Activated CD8-positive, alpha-beta T cell treated with anti-CD3 and anti-CD28 coated beads for 36 hours (primary cell): ENCODE measurements around the gene PIR. TPM values are rescaled to one million over a fixed set of nuclear protein-coding genes. Genes with fewer than 3 reads are reported as not detected.

Experiments
- ATAC-seq: fragments of 200-7000 bp; cut with Tn5 transposase; one replicate; pipeline ENCODE4 v1.10.0; 2021; ENCODE audit warnings: mild to moderate bottlenecking, moderate library complexity
- CTCF ChIA-PET: fragments of 350-600 bp; sonication (Branson Sonifier 250); formaldehyde crosslinking; loops from one replicate; lab custom pipeline; 2021; ENCODE audit warnings: antibody characterized with exemption; lab: Charles Lee
- POLR2A ChIA-PET: fragments of 350-600 bp; sonication (Branson Sonifier 250); formaldehyde crosslinking; loops from one replicate; lab custom pipeline; 2021; ENCODE audit warnings: antibody characterized with exemption; lab: Charles Lee
- DNase-seq: peaks from one replicate; pipeline ENCODE4 v3.0.0-alpha.2; 2020
- H3K27ac Mint-ChIP-seq: one replicate; pipeline ENCODE4 v1.8.0; 2021; ENCODE audit warnings: mild to moderate bottlenecking, mixed read lengths
- H3K27me3 Mint-ChIP-seq: one replicate; pipeline ENCODE4 v1.8.0; 2021; ENCODE audit warnings: mixed read lengths
- H3K36me3 Mint-ChIP-seq: one replicate; pipeline ENCODE4 v1.8.0; 2021; ENCODE audit warnings: low read depth, mixed read lengths
- H3K4me1 Mint-ChIP-seq: one replicate; pipeline ENCODE4 v1.8.0; 2021; ENCODE audit warnings: low read depth, mixed read lengths
- H3K4me3 Mint-ChIP-seq: one replicate; pipeline ENCODE4 v1.8.0; 2021; ENCODE audit warnings: mild to moderate bottlenecking, moderate library complexity, mixed read lengths
- H3K9me3 Mint-ChIP-seq: one replicate; pipeline ENCODE4 v1.8.0; 2021; ENCODE audit warnings: mixed read lengths
- intact Hi-C: fragments of 100-400 bp; cut with micrococcal nuclease; formaldehyde crosslinking; loops from one replicate; pipeline ENCODE4 v1.10.0; 2022
- total RNA-seq, 2 experiments: library from RNA; stranded (reverse); gene quantifications; one replicate each; pipeline ENCODE4 v1.2.3, GENCODE V29; 2021
- TF ChIP-seq, protein P1 (sequence below): fragments of 200-600 bp; IDR thresholded peaks from one replicate; pipeline ENCODE4 v1.8.0; 2022; ENCODE audit warnings: antibody characterized with exemption, mild to moderate bottlenecking

The PIR gene
- total RNA-seq, 2 experiments from 2014 or later: 0.74 to 1.2 TPM

DNA sequence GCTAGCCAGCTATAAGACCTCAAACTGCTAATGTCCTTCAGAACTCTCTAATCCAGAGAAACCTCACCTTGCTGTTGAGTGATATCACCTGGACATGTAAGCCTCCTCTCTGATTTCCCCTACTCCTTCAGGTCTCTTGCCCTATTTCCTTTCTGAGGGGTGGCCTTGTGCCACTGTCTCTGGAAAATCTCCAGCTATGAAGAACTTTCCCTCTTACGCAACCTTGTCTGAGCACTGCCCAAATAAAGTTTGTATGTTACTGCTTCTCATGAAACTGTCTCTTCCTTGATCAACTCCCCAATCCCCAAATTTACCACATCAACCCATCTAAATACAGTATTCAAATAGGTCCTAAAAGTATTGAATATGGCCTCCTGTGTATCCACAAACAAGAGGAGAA, 55.4 kb downstream of the PIR start:
- Mint-ChIP-seq H3K4me1 (no peaks in the 10 kb centered on the region), H3K4me3 (no peak overlapping the region), H3K27ac (no peak overlapping the region), H3K36me3 (no peaks in the 10 kb centered on the region), H3K9me3 (no peaks in the 10 kb centered on the region), H3K27me3 (no peaks in the 10 kb centered on the region)
- CTCF ChIA-PET: interaction anchor here (0.7 kb wide), 1 partner anchor 1237 kb away, joined by 3 read pairs; no protein-coding TSS in a partner anchor
- POLR2A ChIA-PET: no interaction called here
- ATAC-seq: no peak
- TF ChIP-seq, protein P1, sequence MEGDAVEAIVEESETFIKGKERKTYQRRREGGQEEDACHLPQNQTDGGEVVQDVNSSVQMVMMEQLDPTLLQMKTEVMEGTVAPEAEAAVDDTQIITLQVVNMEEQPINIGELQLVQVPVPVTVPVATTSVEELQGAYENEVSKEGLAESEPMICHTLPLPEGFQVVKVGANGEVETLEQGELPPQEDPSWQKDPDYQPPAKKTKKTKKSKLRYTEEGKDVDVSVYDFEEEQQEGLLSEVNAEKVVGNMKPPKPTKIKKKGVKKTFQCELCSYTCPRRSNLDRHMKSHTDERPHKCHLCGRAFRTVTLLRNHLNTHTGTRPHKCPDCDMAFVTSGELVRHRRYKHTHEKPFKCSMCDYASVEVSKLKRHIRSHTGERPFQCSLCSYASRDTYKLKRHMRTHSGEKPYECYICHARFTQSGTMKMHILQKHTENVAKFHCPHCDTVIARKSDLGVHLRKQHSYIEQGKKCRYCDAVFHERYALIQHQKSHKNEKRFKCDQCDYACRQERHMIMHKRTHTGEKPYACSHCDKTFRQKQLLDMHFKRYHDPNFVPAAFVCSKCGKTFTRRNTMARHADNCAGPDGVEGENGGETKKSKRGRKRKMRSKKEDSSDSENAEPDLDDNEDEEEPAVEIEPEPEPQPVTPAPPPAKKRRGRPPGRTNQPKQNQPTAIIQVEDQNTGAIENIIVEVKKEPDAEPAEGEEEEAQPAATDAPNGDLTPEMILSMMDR: no peak
- intact Hi-C loops: no loop called here
- no peak for DNase-seq

DNA sequence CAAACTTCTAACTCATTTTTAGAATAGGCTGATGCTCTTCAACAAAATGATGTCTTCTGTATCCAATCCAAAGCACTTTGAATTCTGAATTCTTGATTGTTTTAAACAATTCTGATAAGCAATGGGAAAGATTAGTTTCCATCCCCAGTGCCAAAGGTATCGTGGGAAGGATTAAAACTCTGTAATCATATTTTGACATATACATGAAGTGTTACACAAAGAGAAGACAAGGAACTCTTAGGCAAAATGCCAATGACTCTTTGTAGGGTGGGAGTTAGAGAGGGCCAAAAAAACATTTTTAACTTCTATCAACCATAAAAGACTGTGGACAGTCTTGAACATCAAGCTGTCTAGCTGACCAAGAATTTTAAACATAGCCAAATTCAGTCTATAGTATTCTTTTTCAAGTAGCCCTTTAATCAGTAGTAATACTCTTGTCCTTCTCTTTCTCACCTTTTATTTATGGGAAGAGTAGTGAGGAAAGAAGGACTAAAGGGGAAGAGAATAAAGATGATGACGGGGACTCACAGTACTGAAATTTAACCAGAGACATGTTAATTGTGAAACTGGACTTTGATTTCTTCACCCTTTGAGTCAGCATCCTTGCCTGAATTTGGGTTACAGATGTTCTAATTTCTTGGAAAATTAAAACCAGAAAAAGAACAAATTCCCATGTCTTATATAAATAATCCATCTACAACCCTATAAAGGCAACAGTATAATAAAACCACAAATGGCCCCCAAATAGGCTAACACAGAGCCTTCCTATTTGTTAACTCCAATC, 57.1 kb downstream of the PIR start:
- DNase-seq: no peak
- TF ChIP-seq, protein P1: no peak
- no peaks in the 10 kb centered on the region for H3K4me1 Mint-ChIP-seq
- intact Hi-C loops: no loop called here
- ChIA-PET POLR2A (no interaction called here), CTCF (no interaction called here)
- ATAC-seq: no peak
- H3K27ac Mint-ChIP-seq: no peak overlapping the region
- no peak overlapping the region for H3K4me3 Mint-ChIP-seq
- H3K36me3 Mint-ChIP-seq: no peaks in the 10 kb centered on the region
- H3K27me3 Mint-ChIP-seq: no peaks in the 10 kb centered on the region
- H3K9me3 Mint-ChIP-seq: no peaks in the 10 kb centered on the region

DNA sequence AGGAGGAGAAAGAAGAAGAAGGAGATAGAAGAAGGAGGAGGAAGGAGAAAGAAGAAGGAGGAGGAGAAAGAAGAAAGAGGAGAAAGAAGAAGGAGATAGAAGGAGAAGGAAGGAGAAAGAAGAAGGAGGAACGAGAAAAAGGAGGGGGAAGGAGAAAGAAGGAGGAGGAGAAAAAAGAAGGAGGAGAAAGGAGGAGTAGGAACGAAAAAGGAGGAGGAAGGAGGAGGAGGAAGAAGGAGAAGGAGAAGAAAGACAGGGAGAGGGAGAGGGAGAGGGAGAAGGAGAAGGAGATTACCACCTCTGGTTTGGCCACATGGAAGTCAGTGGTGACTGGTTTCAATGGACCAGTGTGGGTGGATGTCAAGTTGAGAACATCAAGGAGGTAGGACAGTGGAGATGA, 58.9 kb downstream of the PIR start:
- Mint-ChIP-seq H3K27ac (no peak overlapping the region), H3K4me1 (no peaks in the 10 kb centered on the region), H3K4me3 (no peak overlapping the region), H3K36me3 (no peaks in the 10 kb centered on the region), H3K27me3 (peaks cover 3% of the 10 kb centered on the region), H3K9me3 (no peaks in the 10 kb centered on the region)
- ChIA-PET CTCF (no interaction called here), POLR2A (no interaction called here)
- ATAC-seq (no peak), DNase-seq (no peak)
- TF ChIP-seq, protein P1: no peak
- intact Hi-C loops: no loop called here

DNA sequence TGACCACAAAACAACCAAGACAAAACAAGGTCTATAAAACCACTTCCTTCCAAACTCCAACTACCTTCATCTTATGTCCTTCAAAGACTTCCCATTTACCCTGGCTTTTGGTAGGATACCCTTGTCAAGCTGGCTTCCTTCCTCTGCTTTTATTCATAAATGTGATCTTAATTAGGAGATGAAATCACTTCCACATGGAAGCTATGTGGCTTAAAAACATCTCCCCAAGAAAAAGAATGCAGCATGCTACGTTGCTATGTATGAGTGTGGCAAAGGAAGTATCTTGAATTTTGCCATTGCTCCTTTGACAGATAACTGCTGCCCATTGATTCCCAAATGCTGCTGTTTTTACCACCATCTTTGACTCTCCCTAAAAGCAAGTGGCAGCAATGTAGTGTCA, 62.5 kb downstream of the PIR start:
- no peak for ATAC-seq
- no peaks in the 10 kb centered on the region for H3K36me3 Mint-ChIP-seq
- ChIA-PET POLR2A (no interaction called here), CTCF (no interaction called here)
- peaks cover 4% of the 10 kb centered on the region for H3K27me3 Mint-ChIP-seq
- H3K4me1 Mint-ChIP-seq: no peaks in the 10 kb centered on the region
- no peak overlapping the region for H3K4me3 Mint-ChIP-seq
- no peak for DNase-seq
- H3K9me3 Mint-ChIP-seq: no peaks in the 10 kb centered on the region
- TF ChIP-seq, protein P1: no peak
- no peak overlapping the region for H3K27ac Mint-ChIP-seq
- intact Hi-C loops: no loop called here

DNA sequence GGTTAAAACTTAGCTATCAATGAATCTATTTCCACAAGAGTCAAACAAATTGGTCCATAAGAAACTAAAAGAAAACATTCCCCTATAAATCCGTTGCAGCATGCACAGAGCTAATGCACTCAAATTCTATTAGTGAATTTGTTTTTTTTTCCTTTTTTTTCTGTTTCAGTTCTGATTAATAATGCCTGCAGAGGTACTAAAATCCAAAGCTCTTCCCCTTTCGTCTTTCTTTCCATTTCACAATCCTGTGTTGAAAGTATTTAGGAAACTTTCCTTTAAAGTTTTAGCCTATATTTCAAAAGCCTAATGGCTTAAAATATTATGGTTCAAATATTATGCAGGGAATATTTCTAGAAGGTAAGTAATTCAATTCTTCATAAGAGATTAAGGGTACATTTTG, 63.1 kb downstream of the PIR start:
- Mint-ChIP-seq H3K27ac (no peak overlapping the region), H3K27me3 (peaks cover 4% of the 10 kb centered on the region), H3K36me3 (no peaks in the 10 kb centered on the region), H3K4me1 (no peaks in the 10 kb centered on the region), H3K4me3 (no peak overlapping the region), H3K9me3 (no peaks in the 10 kb centered on the region)
- DNase-seq: no peak
- ChIA-PET CTCF (no interaction called here), POLR2A (no interaction called here)
- TF ChIP-seq, protein P1: no peak
- ATAC-seq: no peak
- intact Hi-C loops: no loop called here
